Measurements from ENCODE around the gene FNDC3B. TPM values are rescaled to one million over a fixed set of nuclear protein-coding genes. Genes with fewer than 3 reads are reported as not detected.

Gene FNDC3B
- total RNA-seq, 2 experiments from 2014 or later: 11.5 to 12.3 TPM

DNA sequence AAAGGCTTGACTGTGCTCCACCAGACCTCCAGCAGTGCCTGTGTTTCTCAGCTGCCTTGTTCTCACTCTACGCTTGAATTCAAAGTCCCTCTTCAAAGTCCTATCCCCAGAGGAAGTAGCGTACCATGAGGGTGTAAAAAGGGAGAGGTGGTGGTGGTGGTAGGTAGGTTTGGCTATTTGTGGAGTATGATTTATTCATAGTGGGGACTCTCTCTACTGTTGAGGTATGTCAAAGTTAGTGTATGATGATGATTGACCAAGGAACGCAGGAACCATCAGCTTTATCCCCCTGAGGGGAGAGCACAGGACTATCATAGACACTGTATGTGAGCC is 271.0 kb downstream of the FNDC3B start:
- Mint-ChIP-seq H3K9me3 (ENCODE audit: insufficient read depth) (no peaks in the 10 kb centered on the region), H3K27me3 (ENCODE audit: low read depth) (no peaks in the 10 kb centered on the region), H3K27ac (no peak overlapping the region), H3K4me1 (ENCODE audit: low read depth) (peaks cover 1% of the 10 kb centered on the region), H3K36me3 (ENCODE audit: low read depth) (peaks cover 4% of the 10 kb centered on the region), H3K4me3 (no peak overlapping the region)
- ChIA-PET CTCF (interaction anchor here (1.1 kb wide), 1 partner anchor 22 kb away, joined by 3 read pairs; no protein-coding TSS in a partner anchor), POLR2A (no interaction called here)
- ATAC-seq (no peak), DNase-seq (no peak)

DNA sequence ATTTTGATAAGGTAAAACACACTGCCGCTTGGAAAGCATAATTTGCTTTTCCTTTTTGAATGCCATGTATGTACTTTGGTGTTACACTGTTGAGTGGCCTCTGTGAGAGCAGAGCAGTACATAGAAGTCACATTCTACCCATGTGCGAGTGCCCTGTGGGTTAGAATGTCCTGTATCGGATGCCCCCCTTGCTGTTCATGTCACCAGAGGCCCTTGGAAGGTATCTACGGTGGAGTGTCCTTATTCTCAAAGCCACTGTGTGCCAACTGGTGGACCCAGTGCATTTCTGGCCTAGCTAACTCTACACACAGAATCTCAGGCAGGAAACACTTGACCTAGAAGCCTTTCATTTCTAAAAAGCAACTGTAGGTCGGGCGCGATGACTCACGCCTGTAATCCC is 271.8 kb downstream of the FNDC3B start:
- Mint-ChIP-seq H3K4me3 (no peak overlapping the region), H3K27me3 (ENCODE audit: low read depth) (no peaks in the 10 kb centered on the region), H3K36me3 (ENCODE audit: low read depth) (peaks cover 4% of the 10 kb centered on the region), H3K9me3 (ENCODE audit: insufficient read depth) (no peaks in the 10 kb centered on the region), H3K27ac (no peak overlapping the region), H3K4me1 (ENCODE audit: low read depth) (peaks cover 1% of the 10 kb centered on the region)
- no peak for ATAC-seq
- POLR2A ChIA-PET: no interaction called here
- no peak for DNase-seq
- CTCF ChIA-PET: interaction anchor here (1.2 kb wide), 1 partner anchor 268 kb away, joined by 3 read pairs; no protein-coding TSS in a partner anchor

DNA sequence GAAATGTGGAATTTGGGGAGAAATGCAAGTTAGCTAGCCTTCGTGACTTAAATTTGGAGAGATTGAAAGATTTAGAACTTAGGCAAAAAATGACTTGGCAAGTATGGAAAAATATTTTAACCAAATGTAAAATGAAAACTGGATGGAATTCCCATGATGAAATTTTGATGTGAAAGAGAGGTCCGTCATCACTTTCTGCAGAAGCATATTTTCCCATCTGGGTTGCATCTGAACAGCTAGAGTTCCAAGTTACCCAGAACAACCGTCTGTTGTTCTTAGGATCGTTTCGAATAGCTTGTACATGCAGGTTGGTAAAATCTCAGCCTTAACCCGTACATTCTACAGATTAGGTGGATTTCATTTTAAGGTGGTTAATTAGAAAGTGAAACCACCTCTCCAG is 272.6 kb downstream of the FNDC3B start:
- DNase-seq (no peak), ATAC-seq (no peak)
- ChIA-PET POLR2A (no interaction called here), CTCF (interaction anchor here (1.2 to 2.6 kb wide), 3 partner anchors 21 to 269 kb away, joined by 3 to 13 read pairs (median 6); no protein-coding TSS in a partner anchor)
- Mint-ChIP-seq H3K9me3 (ENCODE audit: insufficient read depth) (no peaks in the 10 kb centered on the region), H3K4me1 (ENCODE audit: low read depth) (peaks cover 1% of the 10 kb centered on the region), H3K4me3 (no peak overlapping the region), H3K27me3 (ENCODE audit: low read depth) (no peaks in the 10 kb centered on the region), H3K27ac (no peak overlapping the region), H3K36me3 (ENCODE audit: low read depth) (peaks cover 4% of the 10 kb centered on the region)

DNA sequence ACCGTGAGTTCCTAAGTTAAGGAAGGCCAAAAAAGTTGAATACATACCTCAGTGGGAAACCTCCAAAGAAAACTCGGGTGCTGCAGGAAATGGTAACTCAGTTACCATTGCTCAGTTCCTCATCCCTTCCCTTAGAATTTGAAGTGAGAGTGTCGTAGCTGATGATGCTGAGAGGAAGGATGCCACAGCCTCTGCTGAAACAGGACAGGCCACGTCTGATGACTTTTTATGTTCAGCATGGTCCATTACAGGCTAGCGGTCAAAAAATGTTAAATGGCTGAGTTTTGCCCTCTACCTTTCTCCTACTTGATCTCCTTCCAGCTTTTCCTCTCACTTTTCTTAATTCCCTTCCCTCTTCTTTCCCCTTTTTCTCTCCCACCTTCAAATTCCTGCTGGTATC is 273.3 kb downstream of the FNDC3B start:
- Mint-ChIP-seq H3K9me3 (ENCODE audit: insufficient read depth) (no peaks in the 10 kb centered on the region), H3K27ac (no peak overlapping the region), H3K27me3 (ENCODE audit: low read depth) (no peaks in the 10 kb centered on the region), H3K4me1 (ENCODE audit: low read depth) (peaks cover 1% of the 10 kb centered on the region), H3K4me3 (no peak overlapping the region), H3K36me3 (ENCODE audit: low read depth) (peaks cover 4% of the 10 kb centered on the region)
- DNase-seq (no peak), ATAC-seq (no peak)
- CTCF ChIA-PET: interaction anchor here (1.2 to 2.6 kb wide), 3 partner anchors 20 to 354 kb away, joined by 4 to 13 read pairs (median 6); no protein-coding TSS in a partner anchor
- POLR2A ChIA-PET: no interaction called here

DNA sequence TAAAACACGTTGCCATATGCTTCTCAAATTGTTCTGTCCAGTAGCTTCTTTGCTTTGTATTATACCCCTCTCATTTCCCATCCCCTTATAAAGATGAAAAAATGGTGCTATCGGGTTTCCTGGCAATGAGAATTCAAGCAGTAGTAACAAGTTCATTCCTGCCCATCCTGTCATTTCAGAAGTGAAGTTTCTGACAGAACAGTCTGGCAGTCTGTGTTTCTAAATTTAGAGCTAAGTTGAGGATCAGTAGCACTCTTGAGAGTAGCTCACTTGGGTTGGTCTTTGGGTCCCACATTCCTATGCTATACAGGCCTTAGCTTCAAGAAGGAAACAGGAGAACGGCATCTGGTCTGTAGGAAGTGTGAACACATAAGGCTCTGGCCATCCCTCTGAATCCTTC is 274.3 kb downstream of the FNDC3B start:
- DNase-seq (no peak), ATAC-seq (no peak)
- Mint-ChIP-seq H3K27me3 (ENCODE audit: low read depth) (no peaks in the 10 kb centered on the region), H3K9me3 (ENCODE audit: insufficient read depth) (no peaks in the 10 kb centered on the region), H3K4me1 (ENCODE audit: low read depth) (peaks cover 8% of the 10 kb centered on the region), H3K27ac (no peak overlapping the region), H3K36me3 (ENCODE audit: low read depth) (peaks cover 4% of the 10 kb centered on the region), H3K4me3 (no peak overlapping the region)
- POLR2A ChIA-PET: no interaction called here
- CTCF ChIA-PET: interaction anchor here (1.2 to 2.6 kb wide), 2 partner anchors 19 to 353 kb away, joined by 4 to 13 read pairs; no protein-coding TSS in a partner anchor

DNA sequence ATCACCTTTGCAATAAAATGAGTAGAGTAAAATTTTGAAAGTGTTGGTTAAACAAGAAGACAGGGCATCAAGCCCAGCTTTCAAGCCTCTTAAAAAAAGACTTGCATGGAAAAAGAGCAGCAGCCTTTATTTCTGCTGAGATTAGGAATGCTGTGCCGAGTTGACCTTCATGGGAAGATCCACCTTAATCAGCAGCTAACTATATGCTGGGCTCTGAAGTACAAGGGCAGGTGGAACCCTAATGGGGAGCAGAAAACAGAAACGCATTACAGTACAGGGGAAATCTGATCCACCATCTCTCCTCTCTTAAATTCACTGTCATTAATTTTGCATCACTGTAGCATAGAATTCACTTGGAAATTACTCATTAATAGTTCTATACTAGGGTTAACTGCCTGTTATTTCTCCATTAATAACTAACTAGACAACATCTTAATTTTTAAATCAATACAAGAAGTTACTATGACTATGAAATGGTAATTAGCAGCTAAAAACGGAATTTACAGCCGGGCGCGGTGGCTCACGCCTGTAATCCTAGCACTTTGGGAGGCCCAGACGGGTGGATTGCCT is 275.3 kb downstream of the FNDC3B start:
- Mint-ChIP-seq H3K27me3 (ENCODE audit: low read depth) (no peaks in the 10 kb centered on the region), H3K9me3 (ENCODE audit: insufficient read depth) (no peaks in the 10 kb centered on the region), H3K4me1 (ENCODE audit: low read depth) (peaks cover 8% of the 10 kb centered on the region), H3K27ac (no peak overlapping the region), H3K4me3 (no peak overlapping the region), H3K36me3 (ENCODE audit: low read depth) (peaks cover 4% of the 10 kb centered on the region)
- ATAC-seq: no peak
- ChIA-PET CTCF (interaction anchor here (1.3 to 2.1 kb wide), 2 partner anchors 18 to 358 kb away, joined by 4 to 11 read pairs; no protein-coding TSS in a partner anchor), POLR2A (no interaction called here)
- no peak for DNase-seq

DNA sequence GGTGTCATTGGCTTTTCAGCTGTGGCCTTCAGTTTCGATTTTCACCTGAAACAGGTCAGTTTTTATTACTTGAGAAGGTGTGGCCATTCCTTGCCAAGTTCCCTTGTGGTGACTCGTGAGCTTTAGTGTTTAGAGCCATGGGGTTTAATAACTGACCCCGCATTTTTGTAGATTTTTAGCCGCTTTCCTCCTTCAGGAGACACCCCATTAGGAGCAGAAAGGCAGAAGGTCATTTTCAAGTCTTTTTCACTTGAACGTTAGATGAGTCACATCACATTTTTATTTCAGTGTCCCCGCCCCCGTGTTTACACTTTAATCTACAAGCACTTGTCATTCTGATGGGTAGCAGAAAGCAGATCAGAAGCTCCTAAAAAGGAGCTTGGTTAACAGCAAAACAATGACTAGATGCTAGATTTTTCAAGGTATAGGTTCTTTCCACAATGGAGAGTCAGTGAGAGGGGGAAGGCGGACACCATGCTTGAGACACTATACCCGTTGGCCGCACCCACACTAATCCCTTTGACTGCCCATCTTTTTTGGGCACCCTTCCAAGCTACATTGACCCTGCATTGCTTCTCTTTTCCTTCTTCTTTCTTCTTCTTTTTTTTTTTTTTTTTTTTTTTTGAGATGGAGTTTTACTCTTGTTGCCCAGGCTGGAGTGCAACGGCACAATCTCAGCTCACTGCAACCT is 276.2 kb downstream of the FNDC3B start:
- ChIA-PET POLR2A (no interaction called here), CTCF (interaction anchor here (1.3 to 2.1 kb wide), 2 partner anchors 17 to 357 kb away, joined by 4 to 11 read pairs; no protein-coding TSS in a partner anchor)
- no peaks in the 10 kb centered on the region for H3K27me3 Mint-ChIP-seq (ENCODE audit: low read depth)
- H3K4me1 Mint-ChIP-seq (ENCODE audit: low read depth): peaks cover 8% of the 10 kb centered on the region
- H3K4me3 Mint-ChIP-seq: no peak overlapping the region
- no peaks in the 10 kb centered on the region for H3K9me3 Mint-ChIP-seq (ENCODE audit: insufficient read depth)
- DNase-seq (no peak), ATAC-seq (no peak)
- no peak overlapping the region for H3K27ac Mint-ChIP-seq
- peaks cover 4% of the 10 kb centered on the region for H3K36me3 Mint-ChIP-seq (ENCODE audit: low read depth)

DNA sequence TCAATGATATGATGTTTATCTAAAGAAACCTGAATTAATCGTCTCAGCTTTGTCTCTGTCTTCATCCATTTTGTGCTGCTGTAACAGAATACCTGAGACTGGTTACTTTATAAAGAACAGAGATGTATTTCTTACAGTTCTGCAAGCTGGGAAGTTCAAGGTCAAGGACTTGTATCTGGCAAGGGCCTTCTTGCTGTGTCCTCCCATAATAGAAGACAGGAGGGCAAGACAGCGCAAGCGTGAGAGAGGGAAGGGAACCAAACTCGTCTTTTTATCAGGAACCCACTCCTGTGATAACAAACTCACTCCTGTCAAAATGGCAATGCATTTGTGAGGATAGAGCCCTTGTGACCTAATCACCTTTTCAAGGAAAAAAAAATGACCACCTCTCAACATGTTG is 277.4 kb downstream of the FNDC3B start:
- Mint-ChIP-seq H3K4me1 (ENCODE audit: low read depth) (peaks cover 8% of the 10 kb centered on the region), H3K27me3 (ENCODE audit: low read depth) (no peaks in the 10 kb centered on the region), H3K36me3 (ENCODE audit: low read depth) (peaks cover 3% of the 10 kb centered on the region), H3K4me3 (no peak overlapping the region), H3K9me3 (ENCODE audit: insufficient read depth) (no peaks in the 10 kb centered on the region), H3K27ac (no peak overlapping the region)
- DNase-seq (no peak), ATAC-seq (no peak)
- ChIA-PET CTCF (interaction anchor here (2.1 kb wide), 1 partner anchor 16 kb away, joined by 11 read pairs; no protein-coding TSS in a partner anchor), POLR2A (no interaction called here)

DNA sequence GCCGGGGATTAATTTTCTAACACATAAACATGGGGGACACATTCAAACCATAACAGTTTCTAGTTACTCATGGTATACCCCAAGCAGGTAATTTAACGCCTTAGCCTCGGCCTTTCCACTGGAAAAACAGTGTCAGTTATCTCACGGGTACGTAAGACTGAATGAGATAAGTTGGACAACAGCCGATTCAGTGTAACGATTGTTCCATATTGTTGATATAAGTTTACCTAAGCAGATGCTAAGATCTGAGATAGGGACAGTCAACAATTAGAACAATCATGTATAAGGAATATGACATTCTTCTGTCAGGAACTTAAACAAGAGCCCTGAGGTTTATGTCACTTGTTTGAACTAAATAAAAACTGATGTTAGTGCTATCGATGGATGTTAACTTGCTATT is 278.1 kb downstream of the FNDC3B start:
- Mint-ChIP-seq H3K9me3 (ENCODE audit: insufficient read depth) (no peaks in the 10 kb centered on the region), H3K27ac (no peak overlapping the region), H3K36me3 (ENCODE audit: low read depth) (no peaks in the 10 kb centered on the region), H3K27me3 (ENCODE audit: low read depth) (no peaks in the 10 kb centered on the region), H3K4me3 (no peak overlapping the region), H3K4me1 (ENCODE audit: low read depth) (peaks cover 7% of the 10 kb centered on the region)
- ChIA-PET CTCF (interaction anchor here (1.4 kb wide), 1 partner anchor 144 kb away, joined by 3 read pairs; no protein-coding TSS in a partner anchor), POLR2A (no interaction called here)
- ATAC-seq: no peak
- DNase-seq: no peak

DNA sequence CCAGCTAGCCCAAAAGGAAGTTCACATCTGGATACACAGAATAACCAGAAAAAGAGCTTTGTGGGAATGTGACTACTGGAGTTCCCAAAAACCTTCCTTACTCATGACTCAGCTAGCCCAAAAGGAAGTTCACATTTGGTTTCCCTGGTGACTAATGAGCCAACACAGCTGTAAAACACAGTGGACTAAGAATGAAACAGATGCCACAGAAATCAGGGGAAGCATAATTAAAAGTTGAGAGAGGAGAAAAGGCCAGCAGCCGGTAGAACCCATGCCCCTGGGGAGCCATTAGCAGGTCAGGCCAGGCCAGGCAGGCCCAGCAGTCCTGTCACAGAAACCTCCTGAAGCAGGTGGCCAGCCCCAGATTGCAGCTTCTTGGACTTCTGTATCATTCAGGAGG is 278.6 kb downstream of the FNDC3B start:
- ChIA-PET POLR2A (no interaction called here), CTCF (interaction anchor here (1.0 to 4.2 kb wide), 4 partner anchors 15 to 355 kb away, joined by 3 to 37 read pairs (median 3); no protein-coding TSS in a partner anchor)
- Mint-ChIP-seq H3K4me3 (no peak overlapping the region), H3K27me3 (ENCODE audit: low read depth) (no peaks in the 10 kb centered on the region), H3K9me3 (ENCODE audit: insufficient read depth) (no peaks in the 10 kb centered on the region), H3K4me1 (ENCODE audit: low read depth) (peaks cover 7% of the 10 kb centered on the region), H3K36me3 (ENCODE audit: low read depth) (no peaks in the 10 kb centered on the region), H3K27ac (no peak overlapping the region)
- ATAC-seq (no peak), DNase-seq (no peak)

DNA sequence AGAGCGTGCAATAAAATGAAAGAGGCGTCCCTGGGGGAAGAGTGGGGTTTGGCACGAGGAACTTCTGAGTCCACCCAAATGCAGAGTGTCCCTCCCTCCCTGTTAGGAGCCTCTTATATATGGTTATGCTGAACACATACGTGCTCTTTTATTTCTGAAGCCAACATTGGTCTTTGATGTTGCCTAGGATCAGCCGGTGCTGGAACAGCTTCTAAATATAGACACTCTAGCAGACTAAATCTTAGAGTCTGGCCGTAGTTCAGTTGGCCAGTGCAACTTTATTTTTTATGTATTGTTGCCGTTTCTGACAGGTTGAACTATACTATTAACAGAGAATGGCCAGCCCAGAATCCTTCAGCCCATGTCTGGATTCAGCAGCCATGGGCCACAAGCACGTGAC is 280.2 kb downstream of the FNDC3B start:
- ATAC-seq: no peak
- POLR2A ChIA-PET: no interaction called here
- CTCF ChIA-PET: interaction anchor here (4.2 kb wide), 1 partner anchor 14 kb away, joined by 37 read pairs; no protein-coding TSS in a partner anchor
- Mint-ChIP-seq H3K27ac (no peak overlapping the region), H3K27me3 (ENCODE audit: low read depth) (no peaks in the 10 kb centered on the region), H3K36me3 (ENCODE audit: low read depth) (no peaks in the 10 kb centered on the region), H3K9me3 (ENCODE audit: insufficient read depth) (no peaks in the 10 kb centered on the region), H3K4me3 (no peak overlapping the region), H3K4me1 (ENCODE audit: low read depth) (peaks cover 7% of the 10 kb centered on the region)
- DNase-seq: no peak

DNA sequence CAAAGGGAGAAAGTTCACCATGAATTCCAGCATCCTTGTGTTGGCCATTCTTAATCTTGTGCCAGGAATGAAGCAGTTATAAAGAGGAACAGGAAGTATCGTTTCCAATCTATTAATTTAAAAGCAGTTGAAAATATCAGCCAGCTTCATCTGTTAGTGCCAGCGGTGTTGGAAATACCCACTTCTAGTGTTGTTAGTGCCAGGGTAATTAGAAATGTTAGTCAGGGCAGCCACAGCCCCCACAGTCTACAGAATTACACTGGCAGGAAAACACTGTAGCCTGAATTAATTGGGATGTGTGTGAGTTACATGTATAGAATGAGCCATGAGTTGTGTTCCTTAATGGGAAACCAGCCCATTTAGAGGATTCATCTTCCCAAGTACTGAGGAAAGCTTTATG is 281.1 kb downstream of the FNDC3B start:
- DNase-seq (no peak), ATAC-seq (no peak)
- Mint-ChIP-seq H3K4me3 (no peak overlapping the region), H3K27ac (no peak overlapping the region), H3K9me3 (ENCODE audit: insufficient read depth) (no peaks in the 10 kb centered on the region), H3K4me1 (ENCODE audit: low read depth) (peaks cover 7% of the 10 kb centered on the region), H3K27me3 (ENCODE audit: low read depth) (no peaks in the 10 kb centered on the region), H3K36me3 (ENCODE audit: low read depth) (no peaks in the 10 kb centered on the region)
- CTCF ChIA-PET: interaction anchor here (1.3 to 4.2 kb wide), 2 partner anchors 13 to 21 kb away, joined by 5 to 37 read pairs; no protein-coding TSS in a partner anchor
- POLR2A ChIA-PET: no interaction called here

All from activated CD8-positive, alpha-beta T cell treated with anti-CD3 and anti-CD28 coated beads, Interleukin-2, amount 10 ng/mL, durations not matched to agents 7 days and 5 days (primary cell).